Panc1 (cell line): ENCODE data around the gene SMIM29. TPM values are rescaled to one million over a fixed set of nuclear protein-coding genes. Genes with fewer than 3 reads are reported as not detected.

Experiments used
- ATAC-seq: fragments of 200-7000 bp; cut with Tn5 transposase; 2 replicates; pipeline ENCODE4 v1.9.1; 2020; ENCODE audit warnings: mild to moderate bottlenecking, moderate library complexity
- BruUV-seq: library from RNA; stranded (reverse); fragments of 400-500 nt; replicated peaks from 2 replicates; lab custom pipeline; 2021; lab: Mats Ljungman, UMichigan
- CTCF ChIA-PET: fragments of 300-600 bp; sonication (Branson Sonifier 250); formaldehyde crosslinking; loops from one replicate; lab custom pipeline; 2022; ENCODE audit warnings: antibody characterized with exemption; lab: Charles Lee
- POLR2A ChIA-PET: fragments of 300-600 bp; sonication (Branson Sonifier 250); formaldehyde crosslinking; loops from one replicate; lab custom pipeline; 2022; ENCODE audit warnings: antibody characterized with exemption; lab: Charles Lee
- DNase-seq: peaks from one replicate; pipeline ENCODE4 v3.0.0-alpha.2; 2010; ENCODE audit warnings: low read depth, low spot score
- H3K27ac ChIP-seq: 2 replicates; pipeline ENCODE4 v1.5.1; 2011; ENCODE audit warnings: mild to moderate bottlenecking, low read length, inconsistent platforms
- H3K27me3 ChIP-seq: fragments of 200-500 bp; sonication (Bioruptor generic); 2 replicates; pipeline ENCODE4 v1.6.0; 2014; ENCODE audit warnings: low read length, inconsistent platforms; ENCODE audit not compliant: control insufficient read depth, insufficient read depth
- H3K36me3 ChIP-seq: fragments of 200-500 bp; sonication (Bioruptor generic); 2 replicates; pipeline ENCODE4 v1.5.1; 2014; ENCODE audit warnings: inconsistent platforms, mild to moderate bottlenecking, low read length, moderate library complexity; ENCODE audit not compliant: control insufficient read depth, insufficient read depth
- H3K4me1 ChIP-seq: 2 replicates; pipeline ENCODE4 v1.5.1; 2011; ENCODE audit warnings: inconsistent platforms, mild to moderate bottlenecking, low read length, moderate library complexity; ENCODE audit not compliant: control insufficient read depth, insufficient read depth
- H3K4me3 ChIP-seq, 2 experiments: 2 replicates each; pipeline ENCODE4 v1.5.1; 2011 to 2012; ENCODE audit warnings: low read depth in 2 of 2, low read length in 2 of 2, mild to moderate bottlenecking in 2 of 2, inconsistent platforms in 1 of 2, moderate library complexity in 1 of 2
- H3K9me3 ChIP-seq: fragments of 200-500 bp; sonication (Bioruptor generic); 2 replicates; pipeline ENCODE4 v1.5.1; 2014; ENCODE audit warnings: low read depth, mild to moderate bottlenecking, inconsistent platforms, low read length, moderate library complexity; ENCODE audit not compliant: control insufficient read depth, insufficient read depth
- CTCF ChIP-seq: fragments of 450-650 bp; IDR thresholded peaks from 2 replicates; pipeline ENCODE4 v1.5.1; 2017; ENCODE audit warnings: mild to moderate bottlenecking
- POLR2AphosphoS5 ChIP-seq: IDR thresholded peaks from 2 replicates; pipeline ENCODE4 v1.6.1; 2012; ENCODE audit warnings: mild to moderate bottlenecking, low read depth, low read length, moderate library complexity
- REST ChIP-seq, 2 experiments: IDR thresholded peaks; 2 replicates each; pipeline ENCODE4 v1.6.1; 2011 to 2012; ENCODE audit warnings: low read depth in 2 of 2, control low read depth in 1 of 2, low read length in 1 of 2, mild to moderate bottlenecking in 1 of 2, moderate library complexity in 1 of 2; ENCODE audit not compliant: insufficient read depth in 1 of 2
- SIN3A ChIP-seq: IDR thresholded peaks from 2 replicates; pipeline ENCODE4 v1.6.1; 2012; ENCODE audit warnings: low read depth, mild to moderate bottlenecking, low read length, moderate library complexity, borderline replicate concordance; ENCODE audit not compliant: insufficient read depth
- TCF7L2 ChIP-seq: IDR thresholded peaks from 2 replicates; pipeline ENCODE4 v1.6.1; 2011; ENCODE audit warnings: mild to moderate bottlenecking, low read depth, low read length, inconsistent platforms
- in situ Hi-C: cut with HindIII; loops from 2 replicates; pipeline ENCODE4 v1.10.0; 2016; ENCODE audit warnings: low sequenced_read_pairs, low pct_unique_long_range_greater_than_20kb
- intact Hi-C: fragments of 100-400 bp; cut with micrococcal nuclease; formaldehyde crosslinking; loops from one replicate; pipeline ENCODE4 v1.10.0; 2022; ENCODE audit not compliant: unreplicated experiment
- total RNA-seq: library from RNA; stranded (reverse); gene quantifications from one replicate; pipeline ENCODE4 v1.2.1, GENCODE V29; 2021; ENCODE audit not compliant: unreplicated experiment

The SMIM29 gene
- total RNA-seq, 1 experiment from 2014 or later: 35.6 TPM

- no TSS peak for BruUV-seq
- Histone ChIP-seq H3K4me1 (no peaks in the 10 kb centered on the region), H3K27ac (no peak overlapping the region), H3K9me3 (no peaks in the 10 kb centered on the region), H3K27me3 (no peaks in the 10 kb centered on the region), H3K36me3 (no peaks in the 10 kb centered on the region; the same call in 1 of the 2 replicates), H3K4me3 (no peak overlapping the region)
- in situ Hi-C loops: no loop called here
- intact Hi-C loops: no loop called here
- no peak for DNase-seq
- TF ChIP-seq TCF7L2: no peak
- TF ChIP-seq CTCF: no peak
- ChIA-PET CTCF (no interaction called here), POLR2A (interaction anchor here (0.6 kb wide), 1 partner anchor 19 kb away, joined by 6 read pairs; no protein-coding TSS in a partner anchor)
- no peak for ATAC-seq
Measured at GRCh38 chr6:34284563-34285447, 36.0 kb upstream of the SMIM29 start.

GRCh38 chr6:34281702-34282334 lies 33.0 kb upstream of the SMIM29 start:
- ATAC-seq (no peak), DNase-seq (no peak)
- H3K9me3 ChIP-seq: no peaks in the 10 kb centered on the region
- TF ChIP-seq SIN3A (no peak), POLR2AphosphoS5 (no peak), REST (IDR thresholded peaks at IDR 0.05; ENCODE audit: insufficient read depth in 1 of 2, low read depth in 2 of 2, low read length in 1 of 2) (no peak), CTCF (no peak), TCF7L2 (no peak)
- no peaks in the 10 kb centered on the region; the same call in 1 of the 2 replicates for H3K36me3 ChIP-seq
- intact Hi-C loops (no loop called here), in situ Hi-C loops (no loop called here)
- BruUV-seq: no TSS peak
- H3K27ac ChIP-seq: no peak overlapping the region
- no peaks in the 10 kb centered on the region for H3K4me1 ChIP-seq
- no peaks in the 10 kb centered on the region for H3K27me3 ChIP-seq
- H3K4me3 ChIP-seq: no peak overlapping the region
- ChIA-PET CTCF (no interaction called here), POLR2A (no interaction called here)
